GM18873 (cell line): Measurements from ENCODE around the gene PAQR7.

Source experiments
- ATAC-seq: cut with Tn5 transposase; IDR thresholded peaks from one replicate; pipeline ENCODE4 v1.9.1; 2021; ENCODE audit warnings: mild to moderate bottlenecking, moderate library complexity, moderate number of reproducible peaks; ENCODE audit not compliant: unreplicated experiment, low FRiP score

The PAQR7 gene

DNA sequence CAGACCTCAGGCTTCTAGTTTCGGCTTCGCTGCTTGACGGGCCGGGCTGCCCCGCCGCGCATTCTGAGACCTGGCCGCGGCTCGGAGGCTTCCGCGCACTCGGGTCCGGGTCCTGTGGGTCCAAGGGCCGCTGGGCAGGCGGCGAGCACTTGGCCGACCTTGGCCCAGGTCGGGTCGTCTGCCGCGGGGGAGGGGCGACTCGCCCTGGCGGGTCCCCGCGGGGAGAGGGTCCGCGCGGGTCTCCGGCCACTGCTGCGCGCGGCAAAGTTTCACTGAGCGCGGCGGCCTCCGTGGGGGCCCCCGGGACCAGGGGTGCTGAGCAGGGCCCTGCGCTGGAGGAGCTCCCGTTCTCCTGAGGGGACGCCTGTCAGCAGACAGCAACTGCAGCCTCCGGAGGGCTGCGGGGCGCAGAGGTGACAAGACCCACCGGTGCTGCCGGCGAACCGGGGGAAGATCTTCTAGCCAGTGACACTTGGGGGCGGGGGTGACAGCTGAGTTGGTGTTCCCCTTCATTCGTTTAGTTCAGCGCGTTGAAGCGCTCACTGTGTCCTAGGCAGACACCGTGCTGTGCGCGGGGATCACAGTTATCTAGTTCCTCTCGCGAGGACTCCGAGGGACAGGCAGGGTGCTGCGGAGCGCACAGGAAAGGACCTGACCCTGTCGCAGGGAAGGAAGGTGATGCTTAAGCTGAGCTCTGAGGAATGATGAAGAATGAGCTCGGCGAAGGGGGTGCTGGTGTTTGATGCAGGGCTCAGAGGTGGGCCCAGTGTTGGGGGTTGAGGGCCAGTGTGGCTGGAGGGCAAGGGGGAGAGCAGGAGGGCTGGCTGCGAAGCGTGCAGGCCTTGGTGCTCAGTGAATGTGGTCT, 55.0 kb downstream of the PAQR7 start:
- ATAC-seq = no peak

DNA sequence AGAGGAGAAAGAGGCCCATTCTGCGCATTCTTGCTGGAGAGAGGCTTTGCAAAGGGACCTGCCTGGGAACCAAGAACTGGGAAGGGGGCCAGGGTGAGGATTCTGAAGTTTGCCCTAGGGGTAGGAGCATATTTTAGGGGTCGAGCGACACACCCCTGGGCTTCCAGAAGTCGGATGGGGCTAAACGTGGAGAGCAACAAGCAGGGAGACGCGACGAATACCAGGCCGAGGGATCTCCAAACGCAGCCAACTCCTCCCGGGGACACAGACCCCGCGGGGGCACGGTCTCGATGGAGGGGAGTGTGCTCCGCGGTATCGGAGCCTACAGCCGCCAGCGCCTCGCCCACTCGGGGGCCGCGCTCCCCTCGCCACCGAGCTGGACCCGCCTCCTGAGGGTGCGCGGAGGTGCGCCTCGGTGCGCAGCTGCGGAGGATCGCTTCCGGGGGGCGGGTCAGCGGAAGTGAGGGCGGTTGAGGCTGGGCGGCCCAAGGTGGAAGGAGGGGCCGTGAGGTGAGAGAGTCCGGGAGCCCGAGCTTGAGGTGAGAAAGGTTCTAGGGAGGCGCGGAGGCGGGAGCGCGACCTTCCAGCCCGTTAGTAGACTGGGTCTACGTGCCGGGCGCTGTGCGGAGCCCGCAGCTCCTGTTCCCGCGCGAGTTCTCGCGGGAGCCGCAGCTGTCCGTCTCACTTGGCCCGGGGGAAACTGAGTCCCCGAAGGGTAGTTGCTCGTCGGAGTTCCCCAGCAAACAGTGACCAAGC, 55.8 kb downstream of the PAQR7 start, which contains the start of gene MTFR1L:
TSS of gene MTFR1L (plus strand) at position 464 of the 756 bp plus-strand sequence. CDS start 3,151 bp downstream, outside the sequence.
- ATAC-seq = peak; percentile 65

DNA sequence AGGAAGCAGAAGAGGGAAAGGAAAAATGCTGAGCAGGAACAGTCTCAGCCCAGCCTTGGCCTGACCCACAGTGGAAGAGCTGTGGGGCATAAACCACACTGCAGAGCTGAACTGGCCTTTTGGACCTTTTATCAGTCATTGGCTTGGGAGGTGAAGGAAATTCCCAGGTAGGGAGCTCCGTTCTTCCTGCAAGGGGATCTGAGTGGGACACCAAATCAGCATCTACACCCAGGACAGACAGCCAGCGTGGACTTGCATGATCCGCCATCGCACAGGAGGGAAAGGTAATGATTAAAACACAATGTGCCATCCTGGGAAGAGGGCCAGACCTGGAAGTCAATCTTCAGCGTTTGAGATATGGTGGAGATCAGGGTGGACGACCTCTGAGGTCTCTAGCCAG, 56.9 kb downstream of the PAQR7 start:
- ATAC-seq = no peak

DNA sequence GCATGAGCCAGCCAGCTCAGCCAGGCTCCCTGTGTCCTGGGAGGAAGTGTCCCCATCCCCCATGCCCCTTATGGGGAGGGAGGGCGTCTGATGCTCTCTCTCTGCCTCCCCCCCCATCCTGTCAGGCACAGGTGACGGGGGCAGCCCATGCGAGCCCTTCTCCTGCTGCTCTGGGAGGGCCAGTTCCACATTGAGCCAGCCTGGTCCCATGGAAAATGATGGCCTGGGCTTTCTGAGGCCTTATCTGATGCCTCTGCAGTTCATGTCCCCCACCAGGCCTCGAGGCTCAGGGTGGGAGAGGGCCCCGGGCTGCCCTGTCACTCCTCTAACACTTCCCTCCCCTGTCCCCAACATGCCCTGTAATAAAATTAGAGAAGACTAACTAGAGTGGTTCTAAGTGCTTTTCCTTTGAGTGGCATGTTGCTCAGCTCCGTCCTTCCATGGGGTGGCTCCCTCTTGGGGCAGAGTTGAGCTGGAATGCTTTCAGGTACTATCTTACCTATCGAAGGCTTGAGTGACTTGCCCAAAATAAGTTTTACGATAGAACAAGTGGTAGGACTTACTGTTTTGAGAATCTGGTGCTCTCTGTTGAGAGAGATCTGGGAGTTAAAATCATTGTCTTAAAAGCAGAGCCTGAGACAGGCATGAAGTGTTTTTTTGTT, 57.5 kb downstream of the PAQR7 start:
- no peak for ATAC-seq

DNA sequence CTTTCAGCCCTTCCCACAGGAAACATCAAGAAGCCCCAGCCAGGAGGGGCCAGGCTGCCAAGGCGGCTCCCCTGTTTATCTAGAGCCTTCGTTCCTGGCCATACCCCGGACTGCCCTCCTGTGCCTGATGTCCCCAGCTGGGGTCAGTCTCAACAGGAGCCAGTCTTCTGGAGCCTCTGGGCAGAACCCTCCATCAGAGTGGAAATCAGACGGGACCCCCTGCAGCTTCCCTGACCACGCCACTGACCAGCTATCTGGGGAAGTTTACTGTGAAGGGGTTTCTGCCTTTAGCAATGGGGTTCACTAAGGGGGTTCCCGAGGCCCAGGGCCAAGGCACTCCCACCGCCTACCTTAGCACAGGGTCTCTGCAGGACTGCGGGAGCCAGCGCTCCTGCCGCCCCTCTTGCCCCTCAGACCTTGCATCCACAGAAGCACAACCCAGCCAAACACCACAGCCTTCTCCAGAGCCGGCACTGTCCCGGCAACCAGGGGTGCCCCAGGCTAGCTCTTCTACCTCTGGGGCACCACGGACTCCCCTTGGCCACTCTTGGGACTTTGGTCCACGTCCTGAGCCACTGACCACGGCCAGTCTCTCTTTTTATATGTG, 59.3 kb downstream of the PAQR7 start:
- no peak for ATAC-seq

DNA sequence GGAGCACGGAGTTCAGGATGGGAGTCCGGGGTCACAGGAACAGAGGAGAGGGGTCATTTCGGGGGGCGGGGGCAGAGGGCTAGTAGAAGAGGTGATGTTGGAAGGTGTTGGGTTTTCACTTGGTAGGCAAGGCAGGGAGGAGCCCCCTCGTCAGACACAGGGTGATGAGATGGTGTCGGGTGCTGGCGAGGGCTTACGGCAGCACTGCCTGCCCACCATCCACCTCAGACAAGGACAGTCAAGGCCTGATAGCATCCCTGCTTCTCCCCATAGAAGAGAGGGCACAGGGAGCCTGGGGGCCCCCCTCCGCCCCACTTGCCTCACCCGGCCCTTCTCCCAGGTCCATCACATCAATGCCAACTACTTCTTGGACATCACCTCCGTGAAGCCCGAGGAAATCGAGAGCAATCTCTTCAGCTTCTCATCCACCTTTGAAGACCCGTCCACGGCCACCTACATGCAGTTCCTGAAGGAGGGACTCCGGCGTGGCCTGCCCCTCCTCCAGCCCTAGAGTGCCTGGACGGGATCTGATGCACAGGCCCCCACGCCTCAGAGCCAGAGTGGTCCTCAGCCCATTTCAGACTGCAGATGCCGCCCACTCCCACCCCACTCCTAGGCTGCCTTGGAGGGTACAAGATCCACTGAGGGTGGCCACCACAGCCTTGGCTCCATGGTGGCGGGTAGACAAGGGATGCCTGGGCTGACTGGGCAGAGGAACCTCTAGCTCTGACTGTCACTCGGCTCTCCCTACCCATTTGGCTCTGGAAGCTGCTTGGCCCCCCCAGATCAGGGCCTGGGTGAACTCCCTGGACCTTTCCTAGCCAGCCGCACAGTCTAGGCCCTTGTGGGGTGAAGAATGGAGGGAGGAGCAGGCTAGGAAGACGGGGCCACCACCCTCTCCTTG, 60.0 kb downstream of the PAQR7 start:
- no peak for ATAC-seq

DNA sequence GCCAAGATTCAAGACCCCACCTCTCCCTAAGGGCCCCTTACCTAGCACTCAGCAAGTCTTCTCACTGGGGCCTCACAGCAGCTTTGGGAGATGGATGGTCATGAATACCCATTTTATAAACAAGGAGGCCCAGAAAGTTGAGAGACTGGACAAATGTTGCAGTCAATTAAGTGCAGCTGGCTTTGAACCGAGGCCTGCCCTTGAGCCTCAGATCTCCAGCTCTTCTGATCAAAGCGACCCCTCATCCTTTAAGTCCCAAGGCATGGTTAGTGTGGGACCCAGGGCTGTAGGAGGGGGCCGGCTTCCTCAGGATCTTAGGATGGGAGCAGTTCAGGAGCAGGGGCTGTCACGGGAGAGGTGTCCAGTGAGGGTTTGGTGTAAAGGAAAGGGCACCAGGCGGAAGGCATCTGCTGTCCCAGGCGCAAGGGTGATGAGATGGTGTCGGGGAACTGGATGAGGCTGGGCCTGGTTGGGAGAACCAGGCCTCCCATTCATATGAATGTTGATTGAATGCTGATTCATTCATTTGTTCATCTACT, 60.9 kb downstream of the PAQR7 start:
- no peak for ATAC-seq

DNA sequence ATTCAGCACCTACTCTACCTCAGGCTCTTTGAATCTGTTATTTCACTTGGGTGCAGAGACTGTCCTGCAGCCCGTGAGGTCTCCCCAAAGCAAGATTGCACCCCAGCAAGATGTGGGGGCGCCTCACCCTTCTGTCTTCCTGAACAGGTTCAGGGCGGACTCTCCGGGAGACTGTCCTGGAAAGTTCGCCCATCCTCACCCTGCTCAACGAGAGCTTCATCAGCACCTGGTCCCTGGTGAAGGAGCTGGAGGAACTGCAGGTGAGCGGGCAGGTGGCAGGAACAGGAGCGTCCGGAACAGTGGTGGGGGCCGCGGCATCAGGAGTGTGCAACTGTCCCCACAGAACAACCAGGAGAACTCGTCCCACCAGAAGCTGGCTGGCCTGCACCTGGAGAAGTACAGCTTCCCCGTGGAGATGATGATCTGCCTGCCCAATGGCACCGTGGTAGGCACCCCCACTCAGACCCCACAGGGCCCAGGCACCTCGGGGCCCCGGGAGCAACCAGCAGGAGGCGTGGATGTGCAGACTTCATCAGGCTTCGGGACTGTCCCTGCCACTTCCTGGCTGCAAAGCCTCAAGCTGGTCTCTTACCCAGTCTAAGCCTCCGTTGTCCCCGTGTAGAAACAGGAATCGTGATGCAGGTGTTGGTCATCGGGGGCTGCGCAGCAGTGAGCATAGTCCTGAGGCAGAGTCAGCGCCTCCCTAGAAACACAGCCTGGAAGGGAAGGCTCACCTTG, 61.6 kb downstream of the PAQR7 start:
- ATAC-seq = no peak

DNA sequence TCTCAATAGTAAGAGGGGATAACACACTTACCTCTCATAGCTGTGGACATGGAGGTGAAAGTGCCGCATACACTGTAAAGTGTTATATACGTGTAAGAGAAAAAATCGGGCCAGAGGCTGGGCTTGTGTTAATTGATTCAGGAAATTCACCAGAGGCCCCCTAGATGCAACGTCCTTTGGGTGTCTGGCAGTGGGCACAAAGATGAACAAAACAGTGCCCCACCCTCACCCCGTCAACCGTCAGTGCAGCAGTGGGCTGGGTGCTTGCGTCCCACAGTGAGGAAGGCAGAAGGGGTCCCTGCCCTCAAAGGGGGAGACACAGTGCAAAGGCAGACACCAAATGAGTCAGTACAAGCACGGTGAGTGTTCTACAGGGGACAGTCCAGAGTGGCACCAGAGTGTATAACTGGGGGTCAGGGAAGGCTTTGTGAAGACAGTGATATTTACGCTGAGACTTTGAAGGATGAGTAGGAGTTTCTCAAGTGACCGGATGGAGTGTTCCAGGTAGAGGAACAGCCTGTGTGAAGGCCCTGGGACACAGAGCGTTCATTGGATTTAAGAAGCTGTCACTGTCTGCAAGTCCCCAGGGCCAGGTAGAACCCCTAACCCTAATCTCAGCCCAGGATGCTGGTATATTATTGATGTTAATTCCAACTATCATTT, 62.3 kb downstream of the PAQR7 start:
- no peak for ATAC-seq
